ENCODE measurements around the gene GRM3.

- TF ChIP-seq YY1 (IDR thresholded peaks at IDR 0.05; ENCODE audit: insufficient read depth, insufficient read length) = no peak
- TF ChIP-seq ZNF274 (IDR thresholded peaks at IDR 0.05; ENCODE audit: low read depth, low read length) = no peak
- TF ChIP-seq SUZ12 (IDR thresholded peaks at IDR 0.05; ENCODE audit: extremely low read depth, insufficient read depth, insufficient read length) = no peak
Measured at GRCh38 chr7:86793136-86793535, 149.4 kb downstream of the GRM3 start.

All from NT2/D1 (cell line).